ENCODE measurements around the gene CYTH3.
"Not testable (repeated sequence)": the region's sequence is repeated elsewhere in the genome, so short reads cannot be mapped to it uniquely, and the experiment has no call there.

CYTH3 gene

DNA sequence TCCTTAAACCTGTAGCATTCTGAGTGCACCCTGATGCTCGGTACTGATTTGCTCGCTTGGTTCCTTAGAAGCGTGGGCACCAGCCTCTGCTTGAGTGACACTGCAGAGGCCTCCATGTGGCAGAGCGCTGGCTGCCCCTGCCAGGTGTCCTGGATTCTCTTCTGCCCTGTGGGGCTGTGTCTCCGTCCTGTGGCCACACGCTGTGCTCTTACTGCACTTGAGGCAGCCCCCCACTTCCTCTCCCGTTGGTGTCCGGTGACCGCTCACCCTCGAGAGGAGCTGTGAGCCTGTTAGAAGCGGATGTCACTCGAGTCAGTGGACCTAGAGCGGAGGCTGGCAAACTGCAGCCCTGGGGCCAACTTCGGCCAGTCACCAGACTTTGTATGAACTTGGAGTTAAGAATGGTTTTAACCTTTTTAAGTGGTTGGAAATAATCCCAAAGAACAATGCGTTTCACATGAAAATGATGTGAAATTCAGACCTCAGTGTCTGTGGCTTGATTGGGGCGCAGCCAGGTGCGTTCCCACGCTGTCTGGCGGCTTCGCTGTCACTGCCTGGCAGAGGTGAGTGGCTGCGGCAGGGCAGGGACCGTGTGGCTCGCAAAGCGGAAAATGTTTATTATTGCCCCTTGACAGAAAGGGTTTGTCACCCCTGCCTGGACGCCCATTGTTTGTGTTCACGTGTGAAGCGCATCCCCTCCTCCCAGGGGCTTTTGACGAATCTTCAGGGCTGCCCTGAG lies 114.6 kb downstream of the CYTH3 start:
- H3K4me3 ChIP-seq (replicated peaks; ENCODE audit: low read depth, low read length) = no peak overlapping the region
- no peak for DNase-seq (ENCODE audit: low read depth)
- TF ChIP-seq, protein P1, sequence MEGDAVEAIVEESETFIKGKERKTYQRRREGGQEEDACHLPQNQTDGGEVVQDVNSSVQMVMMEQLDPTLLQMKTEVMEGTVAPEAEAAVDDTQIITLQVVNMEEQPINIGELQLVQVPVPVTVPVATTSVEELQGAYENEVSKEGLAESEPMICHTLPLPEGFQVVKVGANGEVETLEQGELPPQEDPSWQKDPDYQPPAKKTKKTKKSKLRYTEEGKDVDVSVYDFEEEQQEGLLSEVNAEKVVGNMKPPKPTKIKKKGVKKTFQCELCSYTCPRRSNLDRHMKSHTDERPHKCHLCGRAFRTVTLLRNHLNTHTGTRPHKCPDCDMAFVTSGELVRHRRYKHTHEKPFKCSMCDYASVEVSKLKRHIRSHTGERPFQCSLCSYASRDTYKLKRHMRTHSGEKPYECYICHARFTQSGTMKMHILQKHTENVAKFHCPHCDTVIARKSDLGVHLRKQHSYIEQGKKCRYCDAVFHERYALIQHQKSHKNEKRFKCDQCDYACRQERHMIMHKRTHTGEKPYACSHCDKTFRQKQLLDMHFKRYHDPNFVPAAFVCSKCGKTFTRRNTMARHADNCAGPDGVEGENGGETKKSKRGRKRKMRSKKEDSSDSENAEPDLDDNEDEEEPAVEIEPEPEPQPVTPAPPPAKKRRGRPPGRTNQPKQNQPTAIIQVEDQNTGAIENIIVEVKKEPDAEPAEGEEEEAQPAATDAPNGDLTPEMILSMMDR (IDR thresholded peaks at IDR 0.05; ENCODE audit: low read length, missing control alignments) = no peak

DNA sequence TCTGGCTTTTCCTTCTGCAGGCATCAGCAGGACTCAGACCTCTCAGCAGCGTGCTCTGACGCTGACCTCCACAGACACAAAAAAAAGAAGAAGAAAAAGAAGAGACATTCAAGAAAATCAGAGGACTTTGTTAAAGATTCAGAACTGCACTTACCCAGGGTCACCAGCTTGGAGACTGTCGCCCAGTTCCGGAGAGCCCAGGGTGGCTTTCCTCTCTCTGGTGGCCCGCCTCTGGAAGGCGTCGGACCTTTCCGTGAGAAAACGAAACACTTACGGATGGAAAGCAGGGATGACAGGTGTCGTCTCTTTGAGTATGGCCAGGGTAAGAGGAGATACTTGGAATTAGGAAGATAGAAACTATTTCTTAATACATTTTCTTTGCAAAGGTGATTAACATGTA lies 115.7 kb downstream of the CYTH3 start:
- no peak overlapping the region for H3K4me3 ChIP-seq (replicated peaks; ENCODE audit: low read depth, low read length)
- TF ChIP-seq, protein P1 (IDR thresholded peaks at IDR 0.05; ENCODE audit: low read length, missing control alignments) = no peak
- DNase-seq (ENCODE audit: low read depth) = no peak

DNA sequence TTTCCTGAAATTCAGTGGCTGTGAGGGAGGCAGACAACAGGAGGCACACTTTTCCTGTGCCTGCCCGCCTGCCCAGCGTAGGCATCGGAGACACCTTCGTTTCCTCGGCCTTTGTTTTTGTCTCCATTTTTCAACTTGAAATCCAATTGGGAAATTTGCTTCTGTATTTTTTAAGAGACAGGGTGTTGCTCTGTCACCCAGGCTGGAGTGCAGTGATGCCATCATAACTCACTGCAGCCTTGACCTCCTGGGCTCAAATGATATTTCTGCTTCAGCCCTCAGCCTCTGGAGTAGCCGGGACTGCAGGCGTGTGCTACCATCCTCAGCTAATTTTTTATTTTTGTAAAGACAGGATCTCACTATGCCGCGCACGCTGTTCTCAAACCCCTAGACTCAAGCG lies 116.8 kb downstream of the CYTH3 start:
- TF ChIP-seq, protein P1 (IDR thresholded peaks at IDR 0.05; ENCODE audit: low read length, missing control alignments) = no peak
- no peak for DNase-seq (ENCODE audit: low read depth)
- H3K4me3 ChIP-seq (replicated peaks; ENCODE audit: low read depth, low read length) = no peak overlapping the region

DNA sequence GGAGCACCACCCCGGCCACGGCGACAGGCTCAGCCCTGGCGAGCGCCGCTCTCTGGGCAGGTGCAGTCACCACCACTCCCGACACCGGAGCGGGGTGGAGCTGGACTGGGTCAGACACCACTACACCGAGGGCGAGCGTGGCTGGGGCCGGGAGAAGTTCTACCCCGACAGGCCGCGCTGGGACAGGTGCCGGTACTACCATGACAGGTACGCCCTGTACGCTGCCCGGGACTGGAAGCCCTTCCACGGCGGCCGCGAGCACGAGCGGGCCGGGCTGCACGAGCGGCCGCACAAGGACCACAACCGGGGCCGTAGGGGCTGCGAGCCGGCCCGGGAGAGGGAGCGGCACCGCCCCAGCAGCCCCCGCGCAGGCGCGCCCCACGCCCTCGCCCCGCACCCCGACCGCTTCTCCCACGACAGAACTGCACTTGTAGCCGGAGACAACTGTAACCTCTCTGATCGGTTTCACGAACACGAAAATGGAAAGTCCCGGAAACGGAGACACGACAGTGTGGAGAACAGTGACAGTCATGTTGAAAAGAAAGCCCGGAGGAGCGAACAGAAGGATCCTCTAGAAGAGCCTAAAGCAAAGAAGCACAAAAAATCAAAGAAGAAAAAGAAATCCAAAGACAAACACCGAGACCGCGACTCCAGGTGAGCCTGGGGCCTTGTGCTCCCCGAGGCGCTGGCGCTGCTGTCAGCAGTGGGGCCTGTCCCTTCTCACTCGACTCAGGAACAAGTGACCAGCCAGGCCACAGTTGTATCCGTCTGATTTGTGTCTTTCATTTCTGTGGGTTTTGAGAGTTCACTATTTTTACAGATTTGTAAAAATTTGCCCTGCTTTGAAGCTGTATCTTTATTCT lies 117.7 kb downstream of the CYTH3 start:
- no peak for DNase-seq (ENCODE audit: low read depth)
- TF ChIP-seq, protein P1 (IDR thresholded peaks at IDR 0.05; ENCODE audit: low read length, missing control alignments) = no peak
- H3K4me3 ChIP-seq (replicated peaks; ENCODE audit: low read depth, low read length) = no peak overlapping the region

DNA sequence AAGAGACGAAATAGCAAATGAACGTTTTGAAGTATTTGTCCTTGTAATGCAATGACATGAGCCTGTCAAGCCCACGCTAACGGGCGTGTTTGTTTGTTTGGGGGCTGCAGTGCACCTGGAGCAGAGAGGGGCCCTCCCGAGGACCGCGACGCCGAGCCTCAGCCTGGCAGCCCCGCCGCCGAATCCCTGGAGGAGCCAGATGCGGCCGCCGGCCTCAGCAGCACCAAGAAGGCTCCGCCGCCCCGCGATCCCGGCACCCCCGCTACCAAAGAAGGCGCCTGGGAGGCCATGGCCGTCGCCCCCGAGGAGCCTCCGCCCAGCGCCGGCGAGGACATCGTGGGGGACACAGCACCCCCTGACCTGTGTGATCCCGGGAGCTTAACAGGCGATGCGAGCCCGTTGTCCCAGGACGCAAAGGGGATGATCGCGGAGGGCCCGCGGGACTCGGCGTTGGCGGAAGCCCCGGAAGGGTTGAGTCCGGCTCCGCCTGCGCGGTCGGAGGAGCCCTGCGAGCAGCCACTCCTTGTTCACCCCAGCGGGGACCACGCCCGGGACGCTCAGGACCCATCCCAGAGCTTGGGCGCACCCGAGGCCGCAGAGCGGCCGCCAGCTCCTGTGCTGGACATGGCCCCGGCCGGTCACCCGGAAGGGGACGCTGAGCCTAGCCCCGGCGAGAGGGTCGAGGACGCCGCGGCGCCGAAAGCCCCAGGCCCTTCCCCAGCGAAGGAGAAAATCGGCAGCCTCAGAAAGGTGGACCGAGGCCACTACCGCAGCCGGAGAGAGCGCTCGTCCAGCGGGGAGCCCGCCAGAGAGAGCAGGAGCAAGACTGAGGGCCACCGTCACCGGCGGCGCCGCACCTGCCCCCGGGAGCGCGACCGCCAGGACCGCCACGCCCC lies 118.5 kb downstream of the CYTH3 start:
- no peak for DNase-seq (ENCODE audit: low read depth)
- TF ChIP-seq, protein P1 (IDR thresholded peaks at IDR 0.05; ENCODE audit: low read length, missing control alignments) = no peak
- no peak overlapping the region for H3K4me3 ChIP-seq (replicated peaks; ENCODE audit: low read depth, low read length)

DNA sequence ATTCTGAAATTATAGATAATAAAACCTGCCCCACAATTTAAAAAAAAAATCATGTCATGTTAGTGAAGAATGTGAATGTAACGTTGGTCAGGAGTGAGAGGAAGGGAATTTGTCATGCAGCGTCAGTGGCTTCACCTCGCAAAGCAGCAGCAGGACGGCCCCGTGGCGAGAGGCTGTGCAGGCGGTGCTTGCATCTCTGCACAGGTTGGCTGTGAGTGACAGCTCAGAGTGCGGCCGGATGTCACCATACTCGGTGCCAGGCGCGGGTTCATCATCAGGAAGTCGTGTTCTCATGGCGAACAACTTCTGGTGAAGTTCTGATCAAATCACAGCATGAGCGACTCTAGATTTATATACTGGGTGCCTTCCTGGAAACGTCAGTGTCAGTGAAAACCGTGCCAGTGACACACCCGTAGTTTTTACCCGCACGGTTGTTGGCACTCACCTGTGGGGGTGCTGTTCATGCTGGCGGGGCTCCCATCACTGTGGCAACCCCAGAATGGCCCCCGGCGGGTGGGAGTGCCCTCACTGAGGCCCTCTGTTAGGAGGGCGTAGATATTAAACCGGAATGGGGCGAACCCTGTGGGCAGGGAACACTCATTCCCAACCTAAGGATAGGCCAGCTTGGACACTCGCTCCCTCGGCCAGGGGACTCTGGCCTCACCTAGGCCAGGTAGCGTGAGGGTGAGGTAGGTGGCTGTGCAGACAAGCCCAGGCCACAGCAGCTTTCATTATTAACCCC lies 120.3 kb downstream of the CYTH3 start:
- DNase-seq (ENCODE audit: low read depth) = no peak
- TF ChIP-seq, protein P1 (IDR thresholded peaks at IDR 0.05; ENCODE audit: low read length, missing control alignments) = no peak
- no peak overlapping the region for H3K4me3 ChIP-seq (replicated peaks; ENCODE audit: low read depth, low read length)

DNA sequence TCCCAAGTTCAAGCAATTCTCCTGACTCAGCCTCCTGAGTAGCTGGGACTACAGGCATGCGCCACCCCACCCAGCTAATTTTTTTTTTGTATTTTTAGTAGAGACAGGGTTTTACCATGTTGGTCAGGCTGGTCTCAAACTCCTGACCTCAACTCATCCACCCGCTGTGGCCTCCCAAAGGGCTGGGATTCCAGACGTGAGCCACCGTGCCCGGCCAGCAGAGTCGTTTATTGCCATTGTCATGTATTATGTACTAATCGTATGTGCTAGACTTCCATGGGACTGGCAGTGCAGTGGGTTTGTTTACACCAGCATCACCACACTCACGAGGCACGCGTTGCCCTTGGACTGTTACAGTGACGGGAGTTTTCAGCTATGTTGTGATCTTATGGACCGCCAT lies 120.9 kb downstream of the CYTH3 start:
- not testable (repeated sequence) for H3K4me3 ChIP-seq (replicated peaks; ENCODE audit: low read depth, low read length); DNase-seq (ENCODE audit: low read depth)

Data from fibroblast of pulmonary artery (primary cell).